Activated T-cell treated with anti-CD3 and anti-CD28 coated beads, Interleukin-2, amount 50 U/mL, for 4 hours (primary cell): ENCODE results near the gene ADI1. TPM values are rescaled to one million over a fixed set of nuclear protein-coding genes. Genes with fewer than 3 reads are reported as not detected.
"Not testable (repeated sequence)": the region's sequence is repeated elsewhere in the genome, so short reads cannot be mapped to it uniquely, and the experiment has no call there.

Source experiments
- ATAC-seq, 2 donors: fragments of 200-7000 bp; cut with Tn5 transposase; one replicate each; pipeline ENCODE4 v1.10.0; 2021
- DNase-seq: peaks from one replicate; pipeline ENCODE4 v3.0.0-alpha.2; 2020
- H3K27me3 Mint-ChIP-seq: one replicate; pipeline ENCODE4 v1.8.0; 2021; ENCODE audit warnings: low read depth, mixed read lengths
- H3K36me3 Mint-ChIP-seq: one replicate; pipeline ENCODE4 v1.8.0; 2022; ENCODE audit warnings: mixed read lengths; ENCODE audit not compliant: insufficient read depth
- H3K4me1 Mint-ChIP-seq: one replicate; pipeline ENCODE4 v1.8.0; 2021; ENCODE audit warnings: low read depth, mixed read lengths
- H3K4me3 Mint-ChIP-seq: one replicate; pipeline ENCODE4 v1.8.0; 2021; ENCODE audit warnings: mild to moderate bottlenecking, moderate library complexity, mixed read lengths
- H3K9me3 Mint-ChIP-seq: one replicate; pipeline ENCODE4 v1.8.0; 2021; ENCODE audit warnings: mixed read lengths
- total RNA-seq, 3 donors: library from RNA; stranded (reverse); gene quantifications; one replicate each; pipeline ENCODE4 v1.2.1, GENCODE V29; 2021

ADI1 gene
- total RNA-seq, 3 donors from 2014 or later, result 25.6 to 28.4 (median 25.7) TPM

GRCh38 chr2:3450385-3451010, 68.8 kb downstream of the ADI1 start:
- H3K4me3 Mint-ChIP-seq, result no peak overlapping the region
- H3K9me3 Mint-ChIP-seq, result no peaks in the 10 kb centered on the region
- no peaks in the 10 kb centered on the region for H3K27me3 Mint-ChIP-seq
- no peaks in the 10 kb centered on the region for H3K4me1 Mint-ChIP-seq
- H3K36me3 Mint-ChIP-seq, result peaks cover 27% of the 10 kb centered on the region
- DNase-seq (no peak), ATAC-seq (no peak)

GRCh38 chr2:3449936-3450335, 69.4 kb downstream of the ADI1 start:
- ATAC-seq, result no peak

GRCh38 chr2:3449086-3449485, 70.2 kb downstream of the ADI1 start:
- no peaks in the 10 kb centered on the region for H3K27me3 Mint-ChIP-seq
- no peak for ATAC-seq
- H3K9me3 Mint-ChIP-seq, result no peaks in the 10 kb centered on the region
- DNase-seq, result no peak
- no peak overlapping the region for H3K4me3 Mint-ChIP-seq
- no peaks in the 10 kb centered on the region for H3K4me1 Mint-ChIP-seq
- H3K36me3 Mint-ChIP-seq, result peaks cover 24% of the 10 kb centered on the region

More at GRCh38 chr2:3449936-3450335, 69.4 kb downstream of the ADI1 start:
- Mint-ChIP-seq H3K9me3 (no peaks in the 10 kb centered on the region), H3K4me3 (no peak overlapping the region), H3K36me3 (peaks cover 24% of the 10 kb centered on the region), H3K4me1 (no peaks in the 10 kb centered on the region), H3K27me3 (no peaks in the 10 kb centered on the region)
- DNase-seq, result no peak

- H3K4me3 Mint-ChIP-seq, ATAC-seq, DNase-seq, H3K9me3 Mint-ChIP-seq, H3K27me3 Mint-ChIP-seq, H3K4me1 Mint-ChIP-seq: not testable (repeated sequence)
- peaks cover 24% of the 10 kb centered on the region for H3K36me3 Mint-ChIP-seq
Measured at GRCh38 chr2:3448441-3448911, 70.9 kb downstream of the ADI1 start.

GRCh38 chr2:3447789-3448317, 71.5 kb downstream of the ADI1 start:
- Mint-ChIP-seq H3K36me3 (peaks cover 24% of the 10 kb centered on the region), H3K4me1 (no peaks in the 10 kb centered on the region)

More at GRCh38 chr2:3447789-3448317, 71.5 kb downstream of the ADI1 start:
- H3K4me3 Mint-ChIP-seq, result no peak overlapping the region
- ATAC-seq (no peak), DNase-seq (no peak)
- H3K9me3 Mint-ChIP-seq, result no peaks in the 10 kb centered on the region
- H3K27me3 Mint-ChIP-seq, result no peaks in the 10 kb centered on the region

Other genes starting within 250 kb of the ADI1 start
- 10 to 100 TPM; 36.3 to 39.5 (median 37.2) TPM for gene EIPR1, start 141.7 kb downstream of the ADI1 start, total RNA-seq
- 10 to 100 TPM; 79.9 to 89.4 (median 84.5) TPM for gene TRAPPC12, start 139.8 kb downstream of the ADI1 start, total RNA-seq
- 10 to 100 TPM; 34.0 to 36.7 (median 36.0) TPM for gene RNASEH1, start 38.8 kb upstream of the ADI1 start, total RNA-seq
- 1,000 to 10,000 TPM; 1,876 to 2,075 (median 2,071) TPM for gene RPS7, start 55.7 kb upstream of the ADI1 start, total RNA-seq
- under 1 TPM in 2 of 3 donors, not detected in 1; 0.28 to 0.43 TPM for gene COLEC11, start 75.6 kb upstream of the ADI1 start, total RNA-seq
- not detected for gene ALLC, start 138.7 kb upstream of the ADI1 start, total RNA-seq
- gene DCDC2C, start 184.0 kb upstream of the ADI1 start, total RNA-seq, result not detected